Measurements from ENCODE around the gene EIF1AD.

- TF ChIP-seq EZH2 (IDR thresholded peaks at IDR 0.05; ENCODE audit: low read depth, unreplicated experiment) (no peak), ZNF114 (CRISPR knock-in tag; IDR thresholded peaks at IDR 0.05) (no peak), POLR2AphosphoS5 (IDR thresholded peaks at IDR 0.05; ENCODE audit: low read depth) (no peak), JUNB (IDR thresholded peaks at IDR 0.05; ENCODE audit: unreplicated experiment) (no peak), EZH2phosphoT487 (IDR thresholded peaks at IDR 0.05; ENCODE audit: unreplicated experiment) (no peak), ZNF462 (CRISPR knock-in tag; IDR thresholded peaks at IDR 0.05) (no peak), CREB1 (CRISPR knock-in tag; IDR thresholded peaks at IDR 0.05; ENCODE audit: low read depth) (no peak), NANOG (IDR thresholded peaks at IDR 0.05; ENCODE audit: borderline replicate concordance) (no peak), ZNF331 (CRISPR knock-in tag; IDR thresholded peaks at IDR 0.05; ENCODE audit: low read depth) (no peak), ETS1 (IDR thresholded peaks at IDR 0.05) (no peak), STAT1 (IDR thresholded peaks at IDR 0.05; ENCODE audit: unreplicated experiment) (no peak)
- TF ChIP-seq, protein P1, sequence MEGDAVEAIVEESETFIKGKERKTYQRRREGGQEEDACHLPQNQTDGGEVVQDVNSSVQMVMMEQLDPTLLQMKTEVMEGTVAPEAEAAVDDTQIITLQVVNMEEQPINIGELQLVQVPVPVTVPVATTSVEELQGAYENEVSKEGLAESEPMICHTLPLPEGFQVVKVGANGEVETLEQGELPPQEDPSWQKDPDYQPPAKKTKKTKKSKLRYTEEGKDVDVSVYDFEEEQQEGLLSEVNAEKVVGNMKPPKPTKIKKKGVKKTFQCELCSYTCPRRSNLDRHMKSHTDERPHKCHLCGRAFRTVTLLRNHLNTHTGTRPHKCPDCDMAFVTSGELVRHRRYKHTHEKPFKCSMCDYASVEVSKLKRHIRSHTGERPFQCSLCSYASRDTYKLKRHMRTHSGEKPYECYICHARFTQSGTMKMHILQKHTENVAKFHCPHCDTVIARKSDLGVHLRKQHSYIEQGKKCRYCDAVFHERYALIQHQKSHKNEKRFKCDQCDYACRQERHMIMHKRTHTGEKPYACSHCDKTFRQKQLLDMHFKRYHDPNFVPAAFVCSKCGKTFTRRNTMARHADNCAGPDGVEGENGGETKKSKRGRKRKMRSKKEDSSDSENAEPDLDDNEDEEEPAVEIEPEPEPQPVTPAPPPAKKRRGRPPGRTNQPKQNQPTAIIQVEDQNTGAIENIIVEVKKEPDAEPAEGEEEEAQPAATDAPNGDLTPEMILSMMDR (conservative IDR thresholded peaks at IDR 0.05; ENCODE audit: low read depth in 2 of 2): no peak
- TF ChIP-seq, protein P2, sequence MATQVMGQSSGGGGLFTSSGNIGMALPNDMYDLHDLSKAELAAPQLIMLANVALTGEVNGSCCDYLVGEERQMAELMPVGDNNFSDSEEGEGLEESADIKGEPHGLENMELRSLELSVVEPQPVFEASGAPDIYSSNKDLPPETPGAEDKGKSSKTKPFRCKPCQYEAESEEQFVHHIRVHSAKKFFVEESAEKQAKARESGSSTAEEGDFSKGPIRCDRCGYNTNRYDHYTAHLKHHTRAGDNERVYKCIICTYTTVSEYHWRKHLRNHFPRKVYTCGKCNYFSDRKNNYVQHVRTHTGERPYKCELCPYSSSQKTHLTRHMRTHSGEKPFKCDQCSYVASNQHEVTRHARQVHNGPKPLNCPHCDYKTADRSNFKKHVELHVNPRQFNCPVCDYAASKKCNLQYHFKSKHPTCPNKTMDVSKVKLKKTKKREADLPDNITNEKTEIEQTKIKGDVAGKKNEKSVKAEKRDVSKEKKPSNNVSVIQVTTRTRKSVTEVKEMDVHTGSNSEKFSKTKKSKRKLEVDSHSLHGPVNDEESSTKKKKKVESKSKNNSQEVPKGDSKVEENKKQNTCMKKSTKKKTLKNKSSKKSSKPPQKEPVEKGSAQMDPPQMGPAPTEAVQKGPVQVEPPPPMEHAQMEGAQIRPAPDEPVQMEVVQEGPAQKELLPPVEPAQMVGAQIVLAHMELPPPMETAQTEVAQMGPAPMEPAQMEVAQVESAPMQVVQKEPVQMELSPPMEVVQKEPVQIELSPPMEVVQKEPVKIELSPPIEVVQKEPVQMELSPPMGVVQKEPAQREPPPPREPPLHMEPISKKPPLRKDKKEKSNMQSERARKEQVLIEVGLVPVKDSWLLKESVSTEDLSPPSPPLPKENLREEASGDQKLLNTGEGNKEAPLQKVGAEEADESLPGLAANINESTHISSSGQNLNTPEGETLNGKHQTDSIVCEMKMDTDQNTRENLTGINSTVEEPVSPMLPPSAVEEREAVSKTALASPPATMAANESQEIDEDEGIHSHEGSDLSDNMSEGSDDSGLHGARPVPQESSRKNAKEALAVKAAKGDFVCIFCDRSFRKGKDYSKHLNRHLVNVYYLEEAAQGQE (IDR thresholded peaks at IDR 0.05; ENCODE audit: unreplicated experiment): no peak
These were observed 14.2 kb upstream of the EIF1AD start for GRCh38 chr11:66015936-66016792.
